Osteoblast (primary cell): Measurements from ENCODE around the gene DNAH9. TPM values are rescaled to one million over a fixed set of nuclear protein-coding genes. Genes with fewer than 3 reads are reported as not detected.
A peak's percentile ranks its signal among the peaks of the same experiment; 100 is the strongest.
"Not testable (repeated sequence)": the region's sequence is repeated elsewhere in the genome, so short reads cannot be mapped to it uniquely, and the experiment has no call there.

Experiments used
- DNase-seq: peaks from one replicate; pipeline ENCODE4 v3.0.0; 2011; ENCODE audit warnings: low spot score, mixed read lengths; ENCODE audit not compliant: insufficient read length; ENCODE audit errors: missing footprints
- H2AFZ ChIP-seq: 2 replicates; pipeline ENCODE4 v1.6.0; 2011; ENCODE audit warnings: mild to moderate bottlenecking, low read length
- H3K27ac ChIP-seq: 2 replicates; pipeline ENCODE4 v1.5.1; 2011; ENCODE audit warnings: mild to moderate bottlenecking, low read depth, low read length, moderate library complexity
- H3K27me3 ChIP-seq: 2 replicates; pipeline ENCODE4 v1.6.0; 2012; ENCODE audit warnings: mild to moderate bottlenecking, control low read depth, inconsistent platforms, low read length, moderate library complexity; ENCODE audit not compliant: insufficient read depth
- H3K36me3 ChIP-seq: 2 replicates; pipeline ENCODE4 v1.5.1; 2011; ENCODE audit warnings: mild to moderate bottlenecking, low read length, control low read depth, moderate library complexity; ENCODE audit not compliant: insufficient read depth
- H3K4me1 ChIP-seq: 2 replicates; pipeline ENCODE4 v1.5.1; 2011; ENCODE audit warnings: mild to moderate bottlenecking, low read length, control low read depth, moderate library complexity; ENCODE audit not compliant: insufficient read depth
- H3K4me2 ChIP-seq: 2 replicates; pipeline ENCODE4 v1.6.0; 2011; ENCODE audit warnings: mild to moderate bottlenecking, low read length; ENCODE audit not compliant: insufficient read depth
- H3K4me3 ChIP-seq: fragments of 200-600 bp; sonication (generic); 3 replicates; pipeline ENCODE4 v1.5.1; 2012; ENCODE audit warnings: mild to moderate bottlenecking, low read length, inconsistent platforms; ENCODE audit not compliant: insufficient read depth
- H3K79me2 ChIP-seq: 2 replicates; pipeline ENCODE4 v1.6.0; 2012; ENCODE audit warnings: mild to moderate bottlenecking, low read length, control low read depth, inconsistent platforms; ENCODE audit not compliant: insufficient read depth
- H3K9me3 ChIP-seq: 2 replicates; pipeline ENCODE4 v1.5.1; 2011; ENCODE audit warnings: low read depth, low read length, control low read depth
- H4K20me1 ChIP-seq: 2 replicates; pipeline ENCODE4 v1.6.0; 2012; ENCODE audit warnings: mild to moderate bottlenecking, low read length, control low read depth; ENCODE audit not compliant: insufficient read depth
- CTCF ChIP-seq: IDR thresholded peaks from 2 replicates; pipeline ENCODE4 v1.5.1; 2011; ENCODE audit warnings: mild to moderate bottlenecking, low read depth, low read length, moderate library complexity; ENCODE audit errors: extremely low read depth
- total RNA-seq: library from RNA; depleted of rRNA; stranded (reverse); fragments of >200 nt; gene quantifications from 2 replicates; pipeline ENCODE4 v1.2.3, GENCODE V29; 2012

DNAH9 gene
- total RNA-seq, 1 donor, result not detected

- H3K4me3 ChIP-seq, result no peak overlapping the region
- peaks cover 2% of the 10 kb centered on the region for H3K9me3 ChIP-seq
- H3K79me2 ChIP-seq, result no peaks in the 10 kb centered on the region
- no peak overlapping the region for H2AFZ ChIP-seq
- no peaks in the 10 kb centered on the region for H3K36me3 ChIP-seq
- no peak for TF ChIP-seq CTCF
- no peaks in the 10 kb centered on the region for H4K20me1 ChIP-seq
- no peak for DNase-seq
- no peak overlapping the region for H3K27ac ChIP-seq
- peaks cover 7% of the 10 kb centered on the region for H3K4me1 ChIP-seq
- no peak overlapping the region for H3K4me2 ChIP-seq
- no peaks in the 10 kb centered on the region for H3K27me3 ChIP-seq
Measured at GRCh38 chr17:11953924-11954323, 355.7 kb downstream of the DNAH9 start.

DNA sequence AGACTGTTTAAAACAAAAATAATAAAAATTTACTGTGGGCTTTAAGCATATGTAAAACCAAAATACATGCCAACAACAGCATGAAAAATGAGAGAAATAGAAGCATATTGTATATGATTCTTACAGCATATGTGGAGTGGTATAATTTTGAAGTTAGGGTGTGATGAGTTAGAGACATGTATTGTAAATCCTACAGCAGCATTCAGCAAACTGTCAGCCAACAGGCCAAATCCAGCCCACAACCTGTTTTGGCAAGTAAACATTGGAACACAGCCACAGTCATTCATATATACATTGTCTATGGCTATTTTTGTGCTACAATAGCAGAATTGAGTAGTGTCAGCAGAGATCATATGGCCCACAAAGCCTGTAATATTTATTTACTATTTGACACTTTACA is 356.7 kb downstream of the DNAH9 start:
- H3K79me2 ChIP-seq, result no peaks in the 10 kb centered on the region
- H3K4me1 ChIP-seq, result peaks cover 3% of the 10 kb centered on the region
- no peak overlapping the region for H3K27ac ChIP-seq
- no peaks in the 10 kb centered on the region for H3K27me3 ChIP-seq
- no peak overlapping the region for H3K4me3 ChIP-seq
- no peak for TF ChIP-seq CTCF
- no peaks in the 10 kb centered on the region for H3K36me3 ChIP-seq
- DNase-seq, result no peak
- H3K9me3 ChIP-seq, result peaks cover 2% of the 10 kb centered on the region
- no peaks in the 10 kb centered on the region for H4K20me1 ChIP-seq
- H3K4me2 ChIP-seq, result no peak overlapping the region
- H2AFZ ChIP-seq, result no peak overlapping the region

- no peak for TF ChIP-seq CTCF
- H3K27ac ChIP-seq, result no peak overlapping the region
- H3K36me3 ChIP-seq, result no peaks in the 10 kb centered on the region
- peak; percentile 22 for DNase-seq
- no peaks in the 10 kb centered on the region for H3K79me2 ChIP-seq
- H3K4me2 ChIP-seq, result no peak overlapping the region
- no peaks in the 10 kb centered on the region for H3K9me3 ChIP-seq
- no peaks in the 10 kb centered on the region for H4K20me1 ChIP-seq
- no peak overlapping the region for H3K4me3 ChIP-seq
- no peak overlapping the region for H2AFZ ChIP-seq
- no peaks in the 10 kb centered on the region for H3K4me1 ChIP-seq
- H3K27me3 ChIP-seq, result no peaks in the 10 kb centered on the region
Measured at GRCh38 chr17:11969565-11969964, 371.3 kb downstream of the DNAH9 start.

GRCh38 chr17:11972741-11973140 is 374.5 kb downstream of the DNAH9 start:
- not testable (repeated sequence) for H3K36me3 ChIP-seq, DNase-seq, H3K4me3 ChIP-seq, H3K27ac ChIP-seq, H3K4me1 ChIP-seq, H4K20me1 ChIP-seq, H3K4me2 ChIP-seq, H3K27me3 ChIP-seq, H3K9me3 ChIP-seq, H3K79me2 ChIP-seq, H2AFZ ChIP-seq

DNA sequence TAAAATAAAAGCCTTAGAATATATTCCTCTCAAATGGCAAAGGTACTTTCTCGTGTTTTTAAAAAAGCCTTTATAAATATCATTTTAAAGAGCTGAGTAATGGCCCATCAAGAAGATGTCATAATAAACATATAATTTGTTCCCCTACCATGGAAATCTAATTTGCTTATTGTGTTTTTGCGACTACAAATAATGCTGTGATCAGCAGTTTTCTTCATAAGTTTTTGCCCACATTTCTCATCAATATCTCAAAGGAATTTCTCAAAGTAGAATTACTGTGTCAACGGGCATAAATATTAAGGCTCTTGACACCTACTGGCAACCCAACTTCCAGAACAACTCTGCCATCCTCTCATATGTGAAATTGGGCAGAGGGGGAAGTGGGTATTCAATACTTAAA is 381.5 kb downstream of the DNAH9 start:
- H4K20me1 ChIP-seq, result no peaks in the 10 kb centered on the region
- no peaks in the 10 kb centered on the region for H3K79me2 ChIP-seq
- H3K27ac ChIP-seq, result no peak overlapping the region
- no peak for TF ChIP-seq CTCF
- H3K27me3 ChIP-seq, result no peaks in the 10 kb centered on the region
- H3K4me1 ChIP-seq, result no peaks in the 10 kb centered on the region
- peaks cover 45% of the 10 kb centered on the region for H3K36me3 ChIP-seq
- no peak overlapping the region for H3K4me3 ChIP-seq
- no peaks in the 10 kb centered on the region for H3K9me3 ChIP-seq
- DNase-seq, result no peak
- no peak overlapping the region for H2AFZ ChIP-seq
- no peak overlapping the region for H3K4me2 ChIP-seq
